Measurements from ENCODE around the gene SLC9A9. TPM values are rescaled to one million over a fixed set of nuclear protein-coding genes. Genes with fewer than 3 reads are reported as not detected.

SLC9A9 gene
- total RNA-seq, 1 donor from 2014 or later, result 3.5 TPM

DNA sequence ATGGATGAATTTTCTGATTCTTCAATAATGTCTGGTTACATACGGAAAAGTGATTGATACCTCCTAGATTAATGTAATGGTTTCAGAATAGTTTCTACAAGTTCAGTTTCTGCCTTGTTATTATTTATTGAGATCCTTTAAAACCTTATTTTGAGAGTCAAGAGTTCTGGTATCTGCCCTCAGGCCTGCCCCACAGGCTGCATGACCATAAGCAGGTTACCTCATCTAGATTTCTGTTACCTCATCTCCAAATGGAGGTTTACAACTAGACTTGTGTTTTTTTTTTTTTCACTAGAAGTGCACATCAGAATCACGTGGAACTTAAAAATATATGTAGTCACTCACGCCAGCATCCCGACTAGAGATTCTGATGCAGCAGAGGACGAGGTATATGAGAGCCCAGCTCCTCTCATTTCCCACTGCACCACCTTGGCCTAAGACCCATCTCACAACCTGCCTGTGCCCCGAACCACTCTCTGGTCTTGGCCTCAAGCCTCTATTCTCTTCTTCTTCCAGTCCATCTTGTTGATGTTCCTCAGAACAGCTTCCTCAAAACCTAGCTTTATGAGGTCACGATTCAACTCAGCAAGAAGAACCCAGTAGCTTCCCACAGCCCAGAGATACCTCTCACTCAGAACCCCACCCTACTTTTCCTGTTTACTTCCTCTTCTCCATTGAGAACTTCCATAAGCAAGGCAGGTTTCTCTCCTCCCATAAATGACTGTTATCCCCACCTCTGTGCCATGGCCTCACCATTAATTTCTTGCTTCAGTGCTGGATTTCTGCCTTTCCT is 375.3 kb downstream of the SLC9A9 start:
- Mint-ChIP-seq H3K27ac (ENCODE audit: unreplicated experiment) (no peak overlapping the region), H3K27me3 (ENCODE audit: unreplicated experiment) (no peaks in the 10 kb centered on the region), H3K4me1 (ENCODE audit: unreplicated experiment) (peaks cover 1% of the 10 kb centered on the region), H3K36me3 (ENCODE audit: unreplicated experiment) (no peaks in the 10 kb centered on the region), H3K4me3 (ENCODE audit: unreplicated experiment) (no peak overlapping the region), H3K9me3 (ENCODE audit: unreplicated experiment) (peaks cover 5% of the 10 kb centered on the region)
- no peak for DNase-seq (ENCODE audit: extremely low spot score, unreplicated experiment)
- no peak for TF ChIP-seq CTCF (IDR thresholded peaks at IDR 0.05)

- no peak for DNase-seq (ENCODE audit: extremely low spot score, unreplicated experiment)
- Mint-ChIP-seq H3K27me3 (ENCODE audit: unreplicated experiment) (no peaks in the 10 kb centered on the region), H3K4me3 (ENCODE audit: unreplicated experiment) (no peak overlapping the region)
Measured at GRCh38 chr3:143471705-143472104, 376.6 kb downstream of the SLC9A9 start.

GRCh38 chr3:143469159-143469558 is 379.1 kb downstream of the SLC9A9 start:
- TF ChIP-seq CTCF (IDR thresholded peaks at IDR 0.05), result no peak
- H3K36me3 Mint-ChIP-seq (ENCODE audit: unreplicated experiment), result no peaks in the 10 kb centered on the region
- H3K4me3 Mint-ChIP-seq (ENCODE audit: unreplicated experiment), result no peak overlapping the region
- H3K27me3 Mint-ChIP-seq (ENCODE audit: unreplicated experiment), result no peaks in the 10 kb centered on the region
- DNase-seq (ENCODE audit: extremely low spot score, unreplicated experiment), result no peak
- H3K4me1 Mint-ChIP-seq (ENCODE audit: unreplicated experiment), result no peaks in the 10 kb centered on the region
- H3K9me3 Mint-ChIP-seq (ENCODE audit: unreplicated experiment), result no peaks in the 10 kb centered on the region
- no peak overlapping the region for H3K27ac Mint-ChIP-seq (ENCODE audit: unreplicated experiment)

More at GRCh38 chr3:143471705-143472104, 376.6 kb downstream of the SLC9A9 start:
- H3K9me3 Mint-ChIP-seq (ENCODE audit: unreplicated experiment), result peaks cover 5% of the 10 kb centered on the region
- no peaks in the 10 kb centered on the region for H3K4me1 Mint-ChIP-seq (ENCODE audit: unreplicated experiment)
- TF ChIP-seq CTCF (IDR thresholded peaks at IDR 0.05), result no peak
- no peak overlapping the region for H3K27ac Mint-ChIP-seq (ENCODE audit: unreplicated experiment)
- H3K36me3 Mint-ChIP-seq (ENCODE audit: unreplicated experiment), result no peaks in the 10 kb centered on the region

- no peak for TF ChIP-seq CTCF (IDR thresholded peaks at IDR 0.05)
- Mint-ChIP-seq H3K36me3 (ENCODE audit: unreplicated experiment) (no peaks in the 10 kb centered on the region), H3K4me3 (ENCODE audit: unreplicated experiment) (no peak overlapping the region), H3K9me3 (ENCODE audit: unreplicated experiment) (no peaks in the 10 kb centered on the region), H3K27ac (ENCODE audit: unreplicated experiment) (no peak overlapping the region), H3K27me3 (ENCODE audit: unreplicated experiment) (no peaks in the 10 kb centered on the region), H3K4me1 (ENCODE audit: unreplicated experiment) (no peaks in the 10 kb centered on the region)
- no peak for DNase-seq (ENCODE audit: extremely low spot score, unreplicated experiment)
Measured at GRCh38 chr3:143465666-143466065, 382.6 kb downstream of the SLC9A9 start.

- H3K27ac Mint-ChIP-seq (ENCODE audit: unreplicated experiment), result no peak overlapping the region
- no peak for TF ChIP-seq CTCF (IDR thresholded peaks at IDR 0.05)
- H3K36me3 Mint-ChIP-seq (ENCODE audit: unreplicated experiment), result no peaks in the 10 kb centered on the region
- no peak overlapping the region for H3K4me3 Mint-ChIP-seq (ENCODE audit: unreplicated experiment)
- H3K9me3 Mint-ChIP-seq (ENCODE audit: unreplicated experiment), result no peaks in the 10 kb centered on the region
- DNase-seq (ENCODE audit: extremely low spot score, unreplicated experiment), result no peak
- H3K4me1 Mint-ChIP-seq (ENCODE audit: unreplicated experiment), result no peaks in the 10 kb centered on the region
- H3K27me3 Mint-ChIP-seq (ENCODE audit: unreplicated experiment), result no peaks in the 10 kb centered on the region
Measured at GRCh38 chr3:143464850-143465249, 383.4 kb downstream of the SLC9A9 start.

Data from osteocyte (in vitro differentiated cells).